Naive thymus-derived CD4-positive, alpha-beta T cell (primary cell): ENCODE measurements around the gene SLCO2A1. TPM values are rescaled to one million over a fixed set of nuclear protein-coding genes. Genes with fewer than 3 reads are reported as not detected.
"Not testable (repeated sequence)": the region's sequence is repeated elsewhere in the genome, so short reads cannot be mapped to it uniquely, and the experiment has no call there.

Source experiments
- ATAC-seq: fragments of 150-1000 bp; cut with Tn5 transposase; 2 replicates; pipeline ENCODE4 v1.10.0; 2021; ENCODE audit warnings: mild to moderate bottlenecking, moderate library complexity
- CTCF ChIA-PET: fragments of 350-600 bp; sonication (Branson Sonifier 250); formaldehyde crosslinking; loops from one replicate; lab custom pipeline; 2021; ENCODE audit warnings: antibody characterized with exemption; lab: Charles Lee
- POLR2A ChIA-PET: fragments of 350-600 bp; sonication (Branson Sonifier 250); formaldehyde crosslinking; loops from one replicate; lab custom pipeline; 2021; ENCODE audit warnings: antibody characterized with exemption, inconsistent platforms; lab: Charles Lee
- DNase-seq, 9 donors: peaks; one replicate each; pipeline versions ENCODE4 v3.0.0 to v3.0.0-alpha.2; 2020 to 2022; ENCODE audit warnings: mixed read lengths in 1 of 9
- H3K27ac ChIP-seq: one replicate; pipeline ENCODE4 v1.7.0; 2013; ENCODE audit warnings: mild to moderate bottlenecking, low read depth, low read length, moderate library complexity
- H3K27me3 ChIP-seq, 2 donors: one replicate each; pipeline ENCODE4 v1.7.0; 2013; ENCODE audit warnings: low read length in 2 of 2, mild to moderate bottlenecking in 2 of 2, moderate library complexity in 2 of 2; ENCODE audit not compliant: control insufficient read depth in 2 of 2, insufficient read depth in 2 of 2
- H3K36me3 ChIP-seq, 3 experiments: 1 replicate in 2 of 3; 2 replicates in 1 of 3; pipeline ENCODE4 v1.7.0; 2013; ENCODE audit warnings: low read length in 3 of 3, mild to moderate bottlenecking in 3 of 3, moderate library complexity in 1 of 3; ENCODE audit not compliant: insufficient read depth in 3 of 3, control insufficient read depth in 2 of 3
- H3K4me1 ChIP-seq, 2 donors: one replicate each; pipeline ENCODE4 v1.7.0; 2013; ENCODE audit warnings: low read length in 2 of 2, mild to moderate bottlenecking in 2 of 2, moderate library complexity in 1 of 2; ENCODE audit not compliant: control insufficient read depth in 2 of 2, insufficient read depth in 2 of 2
- H3K4me3 ChIP-seq: 2 replicates; pipeline ENCODE4 v1.7.0; 2013; ENCODE audit warnings: mild to moderate bottlenecking, low read length
- H3K9me3 ChIP-seq, 3 experiments: 1 replicate in 2 of 3; 2 replicates in 1 of 3; pipeline ENCODE4 v1.7.0; 2013; ENCODE audit warnings: low read length in 3 of 3; ENCODE audit not compliant: control insufficient read depth in 2 of 3
- H3K27ac Mint-ChIP-seq, 9 donors: one replicate each; pipeline ENCODE4 v1.8.0; 2020 to 2022; ENCODE audit warnings: mixed read lengths in 9 of 9, mild to moderate bottlenecking in 8 of 9, moderate library complexity in 5 of 9, inconsistent platforms in 2 of 9
- H3K27me3 Mint-ChIP-seq, 5 donors: one replicate each; pipeline ENCODE4 v1.8.0; 2021 to 2022; ENCODE audit warnings: mixed read lengths in 5 of 5, mild to moderate bottlenecking in 1 of 5
- H3K36me3 Mint-ChIP-seq, 5 donors: one replicate each; pipeline ENCODE4 v1.8.0; 2020 to 2022; ENCODE audit warnings: mixed read lengths in 5 of 5, mild to moderate bottlenecking in 3 of 5, inconsistent platforms in 1 of 5
- H3K4me1 Mint-ChIP-seq, 7 donors: one replicate each; pipeline ENCODE4 v1.8.0; 2020 to 2022; ENCODE audit warnings: mixed read lengths in 7 of 7, mild to moderate bottlenecking in 3 of 7, inconsistent platforms in 1 of 7
- H3K4me3 Mint-ChIP-seq, 10 donors: one replicate each; pipeline ENCODE4 v1.8.0; 2020 to 2022; ENCODE audit warnings: mild to moderate bottlenecking in 10 of 10, mixed read lengths in 10 of 10, moderate library complexity in 6 of 10, inconsistent platforms in 2 of 10
- H3K9me3 Mint-ChIP-seq, 11 donors: one replicate each; pipeline ENCODE4 v1.8.0; 2020 to 2022; ENCODE audit warnings: mixed read lengths in 11 of 11, mild to moderate bottlenecking in 4 of 11, inconsistent platforms in 1 of 11, moderate library complexity in 1 of 11
- intact Hi-C, 2 donors: fragments of 100-400 bp; cut with micrococcal nuclease; formaldehyde crosslinking; loops; one replicate each; pipeline ENCODE4 v1.15.1; 2023
- polyA plus RNA-seq, 2 donors: library from polyadenylated mRNA; unstranded; fragments of 300-500 nt; fragmentation: Illumina TruSeq; gene quantifications; one replicate each; pipeline ENCODE4 v1.2.3, GENCODE V29; 2021
- total RNA-seq, 6 experiments: library from RNA in 5 of 6; stranded (reverse) in 5 of 6; gene quantifications; 1 replicate in 5 of 6; 2 replicates in 1 of 6; pipeline ENCODE4 v1.2.3 and lab custom pipeline; 2021 to 2026

Gene SLCO2A1
- total and polyA plus RNA-seq, 7 experiments from 2014 or later: not detected

DNA sequence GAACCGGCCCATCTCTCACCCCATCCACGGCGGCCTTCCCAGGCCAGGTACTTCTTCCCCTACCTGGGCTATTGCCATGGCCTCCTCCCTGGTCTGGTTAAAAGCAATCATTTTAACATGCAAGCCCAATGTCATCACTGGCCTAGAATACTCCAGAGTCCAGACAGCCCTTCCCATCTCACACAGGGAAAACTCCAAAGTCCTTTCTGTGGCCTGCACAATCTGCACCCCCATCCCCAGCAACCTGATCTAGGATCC, 45.8 kb upstream of the SLCO2A1 start:
- DNase-seq: no peak
- no peaks in the 10 kb centered on the region for H3K9me3 ChIP-seq
- no peak overlapping the region for H3K27ac ChIP-seq
- no peaks in the 10 kb centered on the region for H3K4me1 ChIP-seq
- no peak overlapping the region for H3K27ac Mint-ChIP-seq
- CTCF ChIA-PET: no interaction called here
- H3K36me3 ChIP-seq: no peaks in the 10 kb centered on the region
- H3K4me3 ChIP-seq: no peak overlapping the region
- H3K27me3 ChIP-seq: no peaks in the 10 kb centered on the region
- POLR2A ChIA-PET: no interaction called here
- intact Hi-C loops: no loop called here
- H3K4me3 Mint-ChIP-seq: no peak overlapping the region
- peaks cover 0 to 13% (median 3%) of the 10 kb centered on the region in 5 donors for H3K27me3 Mint-ChIP-seq
- H3K4me1 Mint-ChIP-seq: peaks cover 0 to 2% (median 0%) of the 10 kb centered on the region in 7 donors
- H3K9me3 Mint-ChIP-seq: peaks cover 0 to 5% (median 0%) of the 10 kb centered on the region in 11 donors
- no peaks in the 10 kb centered on the region for H3K36me3 Mint-ChIP-seq
- ATAC-seq: no peak

DNA sequence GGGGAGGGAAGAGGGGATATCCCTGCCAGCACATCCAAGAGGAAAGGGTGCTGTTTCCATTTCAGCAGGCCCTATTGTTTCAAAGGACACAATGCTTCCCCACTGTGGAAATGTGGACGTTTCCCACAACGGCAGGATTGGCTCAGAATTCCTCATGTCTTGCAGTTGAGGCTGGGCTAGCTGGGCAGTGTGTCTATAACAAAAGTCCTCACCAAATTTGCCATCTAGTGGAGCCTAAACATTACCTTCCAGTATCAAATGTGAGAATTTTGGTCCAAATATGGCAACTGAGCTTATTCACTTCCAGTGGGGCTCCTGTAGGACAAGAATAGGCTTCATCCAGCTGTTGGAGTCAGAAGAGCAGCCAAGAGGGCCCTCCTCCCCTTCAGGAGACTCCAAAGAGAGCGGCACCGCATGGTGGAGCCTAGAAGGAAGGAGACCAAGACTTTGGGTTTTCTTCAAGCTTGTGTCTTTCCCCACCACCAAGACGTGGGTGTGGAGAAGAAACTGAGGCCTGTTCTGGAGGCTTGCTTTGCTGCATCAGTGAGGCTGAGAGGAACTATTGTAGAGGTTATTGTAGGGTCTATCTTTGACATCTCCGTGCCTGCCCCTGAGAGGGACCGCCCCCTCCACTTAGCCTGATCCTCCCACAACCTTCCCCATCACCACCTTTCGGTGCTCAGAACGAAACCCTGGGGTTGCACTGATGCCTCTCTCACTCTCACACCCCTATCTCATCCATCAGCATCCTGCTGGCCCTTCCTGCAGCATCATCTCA, 45.3 kb upstream of the SLCO2A1 start:
- H3K36me3 ChIP-seq: no peaks in the 10 kb centered on the region
- ATAC-seq (no peak), DNase-seq (no peak)
- H3K9me3 ChIP-seq: no peaks in the 10 kb centered on the region
- peaks cover 0 to 13% (median 3%) of the 10 kb centered on the region in 5 donors for H3K27me3 Mint-ChIP-seq
- POLR2A ChIA-PET: no interaction called here
- H3K9me3 Mint-ChIP-seq: peaks cover 0 to 3% (median 0%) of the 10 kb centered on the region in 11 donors
- H3K4me3 ChIP-seq: no peak overlapping the region
- CTCF ChIA-PET: no interaction called here
- H3K27ac ChIP-seq: no peak overlapping the region
- no peak overlapping the region for H3K27ac Mint-ChIP-seq
- H3K36me3 Mint-ChIP-seq: no peaks in the 10 kb centered on the region
- no peaks in the 10 kb centered on the region for H3K27me3 ChIP-seq
- peaks cover 0 to 2% (median 0%) of the 10 kb centered on the region in 7 donors for H3K4me1 Mint-ChIP-seq
- H3K4me1 ChIP-seq: no peaks in the 10 kb centered on the region
- intact Hi-C loops: no loop called here
- H3K4me3 Mint-ChIP-seq: no peak overlapping the region

GRCh38 chr3:134074001-134074789, 44.5 kb upstream of the SLCO2A1 start:
- CTCF ChIA-PET: no interaction called here

DNA sequence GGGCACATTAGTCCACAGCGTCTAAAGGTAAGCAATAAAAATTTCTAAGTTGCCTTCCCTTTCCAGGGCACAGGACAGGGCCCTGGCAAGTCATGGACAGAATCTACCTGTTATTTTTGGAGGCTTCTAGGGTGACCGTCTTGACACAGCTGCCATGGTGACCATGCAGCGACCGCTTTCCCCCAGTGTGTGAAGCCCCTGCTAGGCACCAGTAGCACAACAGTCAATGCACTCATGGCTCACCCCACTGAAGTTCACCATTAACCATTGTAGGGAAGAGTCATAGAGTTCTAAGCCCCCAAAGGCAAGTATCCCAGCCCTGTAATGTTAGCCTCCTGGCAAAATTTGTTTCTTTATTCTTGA, 43.8 kb upstream of the SLCO2A1 start:
- H3K36me3 ChIP-seq: no peaks in the 10 kb centered on the region
- H3K4me3 Mint-ChIP-seq: no peak overlapping the region
- peaks cover 0 to 2% (median 0%) of the 10 kb centered on the region in 7 donors for H3K4me1 Mint-ChIP-seq
- no peaks in the 10 kb centered on the region for H3K9me3 ChIP-seq
- no peaks in the 10 kb centered on the region for H3K9me3 Mint-ChIP-seq
- DNase-seq (no peak), ATAC-seq (no peak)
- H3K27ac ChIP-seq: no peak overlapping the region
- ChIA-PET CTCF (no interaction called here), POLR2A (no interaction called here)
- H3K27ac Mint-ChIP-seq: no peak overlapping the region
- no peak overlapping the region for H3K4me3 ChIP-seq
- no peaks in the 10 kb centered on the region for H3K36me3 Mint-ChIP-seq
- intact Hi-C loops: no loop called here
- peaks cover 0 to 13% (median 0%) of the 10 kb centered on the region in 5 donors for H3K27me3 Mint-ChIP-seq
- H3K4me1 ChIP-seq: no peaks in the 10 kb centered on the region
- H3K27me3 ChIP-seq: no peaks in the 10 kb centered on the region

More at GRCh38 chr3:134074001-134074789, 44.5 kb upstream of the SLCO2A1 start:
- H3K36me3 ChIP-seq: no peaks in the 10 kb centered on the region
- H3K4me1 ChIP-seq: no peaks in the 10 kb centered on the region
- no peak overlapping the region for H3K4me3 ChIP-seq
- Mint-ChIP-seq H3K4me1 (peaks cover 0 to 2% (median 0%) of the 10 kb centered on the region in 7 donors), H3K27me3 (peaks cover 0 to 13% (median 2%) of the 10 kb centered on the region in 5 donors), H3K27ac (no peak overlapping the region), H3K4me3 (no peak overlapping the region), H3K36me3 (no peaks in the 10 kb centered on the region), H3K9me3 (no peaks in the 10 kb centered on the region)
- no peak overlapping the region for H3K27ac ChIP-seq
- ATAC-seq (no peak), DNase-seq (no peak)
- no peaks in the 10 kb centered on the region for H3K9me3 ChIP-seq
- intact Hi-C loops: no loop called here
- H3K27me3 ChIP-seq: no peaks in the 10 kb centered on the region
- POLR2A ChIA-PET: no interaction called here

GRCh38 chr3:134072881-134073582, 43.3 kb upstream of the SLCO2A1 start:
- Mint-ChIP-seq H3K27ac (no peak overlapping the region), H3K4me1 (peaks cover 0 to 2% (median 0%) of the 10 kb centered on the region in 7 donors), H3K36me3 (no peaks in the 10 kb centered on the region), H3K27me3 (peaks cover 0 to 13% (median 0%) of the 10 kb centered on the region in 5 donors), H3K4me3 (no peak overlapping the region), H3K9me3 (no peaks in the 10 kb centered on the region)
- Histone ChIP-seq H3K27me3 (no peaks in the 10 kb centered on the region), H3K4me3 (no peak overlapping the region), H3K9me3 (no peaks in the 10 kb centered on the region), H3K27ac (no peak overlapping the region), H3K4me1 (no peaks in the 10 kb centered on the region), H3K36me3 (no peaks in the 10 kb centered on the region)
- ATAC-seq: no peak
- intact Hi-C loops: no loop called here
- POLR2A ChIA-PET: no interaction called here
- CTCF ChIA-PET: no interaction called here
- no peak for DNase-seq

- H3K27me3 ChIP-seq, ATAC-seq, H3K36me3 ChIP-seq, H3K27ac Mint-ChIP-seq, H3K36me3 Mint-ChIP-seq, H3K9me3 Mint-ChIP-seq, H3K9me3 ChIP-seq, CTCF ChIA-PET, H3K4me3 Mint-ChIP-seq, H3K4me1 Mint-ChIP-seq, DNase-seq, H3K4me3 ChIP-seq, intact Hi-C loops, POLR2A ChIA-PET, H3K4me1 ChIP-seq, H3K27me3 Mint-ChIP-seq, H3K27ac ChIP-seq: not testable (repeated sequence)
These were observed 40.6 kb upstream of the SLCO2A1 start for GRCh38 chr3:134070281-134070680.
